OCI-LY3 (cell line): ENCODE data around the gene TDP1.

Experiments used
- CTCF ChIP-seq: fragments of 200-600, 300-600 bp; sonication (generic); IDR thresholded peaks from 2 replicates; pipeline ENCODE4 v1.5.1; 2014; ENCODE audit warnings: antibody characterized with exemption, low read length, low read depth
- EZH2phosphoT487 ChIP-seq: fragments of 200-600 bp; shearing (Covaris generic); IDR thresholded peaks from 2 replicates; pipeline ENCODE4 v1.6.1; 2018; ENCODE audit warnings: antibody characterized with exemption, mixed run types, low read depth

DNA sequence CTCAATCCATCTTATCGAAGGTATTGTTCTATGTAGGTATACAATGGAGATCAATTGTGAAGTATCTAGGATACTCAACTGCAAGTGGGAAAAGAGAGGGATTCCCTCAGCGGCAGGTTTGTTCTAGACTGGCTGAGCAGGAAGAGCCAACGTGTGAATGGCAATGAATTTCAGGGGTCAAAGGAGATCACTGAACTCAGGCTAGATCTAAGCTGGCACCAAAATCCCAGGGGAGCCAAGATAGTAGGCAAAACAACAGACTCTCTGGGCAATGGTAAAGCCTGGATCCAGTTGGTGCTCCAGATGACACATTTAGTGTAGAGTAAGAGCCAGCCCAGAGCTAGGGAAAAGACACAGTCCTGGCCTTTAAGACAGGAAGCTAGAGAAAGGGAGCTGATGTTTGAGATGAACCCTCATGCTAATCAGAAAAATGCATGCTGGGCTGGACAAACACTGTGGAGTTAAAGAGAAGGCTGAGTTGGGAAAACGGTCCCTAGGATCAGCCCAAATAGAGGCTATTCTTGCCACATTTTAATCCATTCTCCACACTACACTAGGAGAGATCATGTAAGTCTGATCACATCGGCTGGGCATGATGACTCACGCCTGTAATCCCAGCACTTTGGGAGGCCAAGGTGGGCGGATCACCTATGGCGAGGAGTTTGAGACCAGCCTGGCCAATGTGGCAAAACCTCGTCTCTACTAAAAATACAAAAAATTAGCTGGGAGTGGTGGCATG, 46.8 kb upstream of the TDP1 start:
- TF ChIP-seq CTCF (no peak), EZH2phosphoT487 (no peak)
